HG02885 (cell line): ENCODE data around the gene BRIX1.
"Not testable (repeated sequence)": the region's sequence is repeated elsewhere in the genome, so short reads cannot be mapped to it uniquely, and the experiment has no call there.

Experiments
- ATAC-seq: cut with Tn5 transposase; IDR thresholded peaks from one replicate; pipeline ENCODE4 v1.9.1; 2021; ENCODE audit warnings: mild to moderate bottlenecking; ENCODE audit not compliant: unreplicated experiment, poor library complexity

The BRIX1 gene

DNA sequence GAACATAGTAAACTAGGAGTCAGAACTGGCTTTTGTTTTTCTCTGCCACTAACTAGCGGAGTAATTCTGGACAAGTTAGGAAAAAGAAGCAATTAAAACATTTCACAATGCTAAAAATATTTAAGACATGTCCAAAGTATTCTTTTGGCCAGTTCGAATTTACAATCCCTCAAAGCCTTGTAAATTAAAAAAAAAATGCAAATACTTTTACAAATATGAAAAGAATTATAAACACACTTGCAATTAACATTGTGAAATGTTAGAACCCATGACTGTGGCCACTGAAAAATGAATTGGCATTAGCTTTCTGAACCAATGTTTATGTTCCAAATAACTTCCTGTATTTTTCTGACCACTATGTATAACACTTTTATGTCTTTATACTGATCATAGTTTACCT, 2.4 kb upstream of the BRIX1 start:
- ATAC-seq = no peak

GRCh38 chr5:34914671-34915138, 806 bp upstream of the BRIX1 start:
- ATAC-seq = peak; percentile 19

- peak; percentile 7 for ATAC-seq
These were observed 313 bp downstream of the BRIX1 start for GRCh38 chr5:34915856-34916192.

DNA sequence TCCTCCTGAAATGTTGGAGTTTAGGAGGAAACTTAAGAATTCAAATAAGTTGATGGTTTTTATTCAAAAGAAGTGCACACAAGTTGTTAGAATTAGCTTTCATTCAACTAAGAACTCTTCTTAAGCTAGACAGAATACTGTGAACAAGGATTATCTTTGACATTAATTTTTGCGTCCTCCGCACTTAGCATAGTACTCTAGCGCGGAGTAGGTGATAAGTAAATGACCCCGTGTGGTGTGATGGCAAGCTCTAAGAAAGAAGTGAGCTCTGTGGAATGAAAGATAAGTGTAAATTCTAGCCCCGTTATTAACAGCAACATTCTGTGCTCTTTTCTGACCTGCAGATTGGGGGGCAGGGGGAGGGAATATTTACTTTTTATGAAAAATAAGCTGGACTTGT, 1.0 kb downstream of the BRIX1 start:
- no peak for ATAC-seq

- ATAC-seq = no peak
These were observed 2.5 kb downstream of the BRIX1 start for GRCh38 chr5:34918025-34918424.

GRCh38 chr5:34919077-34919476, 3.6 kb downstream of the BRIX1 start:
- ATAC-seq = no peak

- ATAC-seq = not testable (repeated sequence)
These were observed 7.7 kb downstream of the BRIX1 start for GRCh38 chr5:34923256-34923655.

GRCh38 chr5:34923694-34924461, 8.4 kb downstream of the BRIX1 start:
- peak; percentile 71 for ATAC-seq

GRCh38 chr5:34924462-34924765, 8.9 kb downstream of the BRIX1 start:
- no peak for ATAC-seq

DNA sequence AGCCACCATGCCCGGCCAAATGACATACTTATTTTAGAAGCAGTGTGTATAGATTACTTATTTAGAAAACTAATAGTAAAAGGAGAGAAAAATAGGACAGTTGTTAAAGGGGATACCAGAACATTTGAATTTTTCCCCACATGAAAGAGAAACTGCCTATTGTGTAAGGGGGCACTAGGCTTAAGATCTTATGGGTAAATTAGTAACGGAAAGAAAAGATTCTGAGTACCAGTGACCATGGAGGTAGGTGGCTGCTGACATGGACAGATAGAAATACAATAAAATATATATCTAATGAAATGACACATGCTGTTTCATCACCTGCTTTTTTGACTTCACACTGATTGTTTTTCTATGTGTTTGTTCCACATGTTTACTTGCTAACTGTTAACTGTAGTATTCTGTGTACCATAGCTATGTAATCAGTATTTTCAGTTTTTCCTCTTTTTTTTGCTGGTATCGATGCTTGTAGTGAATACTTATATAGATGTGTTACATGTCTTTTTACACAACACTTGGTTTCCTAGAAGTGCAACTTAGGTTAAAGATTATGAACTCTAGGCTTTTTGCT, 10.9 kb downstream of the BRIX1 start:
- no peak for ATAC-seq

GRCh38 chr5:34927785-34928184, 12.3 kb downstream of the BRIX1 start:
- ATAC-seq = no peak

DNA sequence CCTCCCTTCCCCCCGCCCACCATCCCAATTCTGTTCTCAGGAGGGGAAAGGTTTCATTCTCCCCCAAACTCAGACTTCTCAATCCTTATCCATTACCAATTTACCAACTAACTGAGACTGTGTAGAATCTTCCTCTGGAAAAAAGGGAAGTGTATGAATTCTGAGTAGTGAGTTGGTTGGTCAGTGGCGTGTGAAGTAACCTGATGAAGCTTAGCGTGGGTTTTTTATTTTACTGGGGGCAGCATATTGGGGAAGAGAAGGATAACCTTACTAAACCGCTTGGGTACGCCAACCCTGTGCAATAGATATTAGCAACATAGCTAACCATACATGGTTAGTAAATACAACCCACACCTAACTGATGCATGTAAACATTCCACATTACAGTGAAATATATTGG, 12.8 kb downstream of the BRIX1 start:
- ATAC-seq = no peak

DNA sequence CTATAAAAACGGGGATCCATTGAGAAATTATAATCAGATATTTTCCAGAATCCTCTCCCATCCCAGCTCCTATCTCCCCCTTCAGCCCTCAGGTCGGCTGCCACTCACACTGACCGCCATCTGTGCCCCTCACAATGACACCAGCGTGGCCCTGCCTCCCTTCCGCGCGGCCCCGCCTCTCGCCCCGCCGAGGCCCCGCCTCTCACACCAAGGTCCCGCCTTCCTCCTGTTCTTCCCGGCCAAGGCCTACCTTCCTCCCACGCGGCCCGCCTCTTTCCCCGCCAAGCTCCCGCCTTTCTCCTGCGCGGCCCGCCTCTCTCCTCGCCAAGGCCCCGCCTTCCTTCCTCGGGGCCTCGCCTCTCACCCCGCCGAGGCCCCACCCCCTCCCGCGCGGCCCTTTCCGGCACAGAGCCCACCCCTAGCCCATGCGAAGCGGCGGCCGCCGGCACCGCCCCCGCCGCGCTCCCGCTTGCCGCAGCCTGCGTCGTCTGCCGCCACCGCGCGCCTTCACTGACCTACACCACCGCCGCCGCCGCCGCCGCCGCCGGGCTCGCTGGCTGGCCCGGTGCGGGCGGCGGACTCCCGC, 13.7 kb downstream of the BRIX1 start, which contains the start of gene DNAJC21:
TSS of gene DNAJC21 (plus strand) at position 426 of the 586 bp plus-strand sequence. CDS start 261 bp downstream, outside the sequence.
- peak; percentile 85 for ATAC-seq

DNA sequence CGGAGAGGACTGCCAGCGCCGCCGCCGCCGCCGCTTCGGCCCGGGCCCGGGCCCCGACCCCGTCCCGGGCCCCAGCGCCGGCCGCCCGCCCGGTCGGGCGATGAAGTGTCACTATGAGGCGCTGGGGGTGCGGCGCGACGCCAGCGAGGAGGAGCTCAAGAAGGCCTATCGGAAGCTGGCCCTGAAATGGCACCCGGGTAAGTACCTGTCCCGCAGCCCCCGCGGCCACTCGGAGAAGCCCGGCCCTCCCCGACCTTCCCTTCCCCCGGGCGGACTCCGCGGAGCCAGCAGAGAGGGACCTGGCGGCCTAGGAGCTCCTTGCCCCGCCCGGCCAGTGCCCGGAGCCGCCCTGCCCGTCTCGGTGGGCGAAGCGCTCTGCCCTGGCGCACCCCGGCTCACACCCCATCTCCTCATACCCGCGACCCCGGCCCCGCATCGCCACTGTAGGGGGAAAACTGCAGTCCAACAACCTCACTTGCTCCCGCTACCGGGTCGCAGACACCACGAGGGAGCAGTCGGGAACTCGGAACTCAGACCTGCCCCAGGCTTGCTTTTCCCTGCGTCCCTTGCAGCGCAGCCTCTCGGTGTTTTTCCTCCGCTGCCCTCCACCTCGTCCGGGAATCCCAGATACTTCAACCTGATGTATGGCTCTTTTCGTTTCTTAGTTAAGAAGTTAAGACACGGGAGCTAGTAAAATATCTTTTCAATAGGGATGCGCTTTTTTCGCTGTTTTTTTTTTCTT, 14.4 kb downstream of the BRIX1 start:
- ATAC-seq = peak; percentile 78

- ATAC-seq = no peak
These were observed 14.9 kb downstream of the BRIX1 start for GRCh38 chr5:34930462-34930844.

DNA sequence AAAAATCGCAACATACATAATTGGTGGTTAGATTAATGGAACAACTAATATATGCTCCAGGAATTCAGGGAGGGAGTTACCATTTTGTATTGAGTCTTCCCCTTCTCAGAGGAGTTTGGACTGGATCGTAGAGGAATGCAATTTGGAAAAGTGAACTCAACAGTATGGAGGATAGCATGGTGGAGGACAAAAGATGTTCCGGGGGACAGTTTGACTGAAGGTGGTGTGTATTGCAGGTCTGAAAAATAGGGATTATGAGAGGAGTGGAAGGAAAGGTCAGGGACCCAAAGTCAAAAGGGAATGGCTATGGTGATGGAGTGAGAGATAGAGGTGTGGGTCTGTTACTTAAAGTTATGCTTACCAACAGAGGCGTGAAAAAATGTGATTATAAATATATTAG, 15.4 kb downstream of the BRIX1 start:
- ATAC-seq = no peak

- no peak for ATAC-seq
These were observed 17.4 kb downstream of the BRIX1 start for GRCh38 chr5:34932947-34933346.

- no peak for ATAC-seq
These were observed 26.4 kb downstream of the BRIX1 start for GRCh38 chr5:34941936-34942335.

GRCh38 chr5:34944044-34944443, 28.5 kb downstream of the BRIX1 start:
- no peak for ATAC-seq

GRCh38 chr5:34944460-34945047, 29.0 kb downstream of the BRIX1 start:
- ATAC-seq = no peak

- no peak for ATAC-seq
These were observed 41.8 kb downstream of the BRIX1 start for GRCh38 chr5:34957321-34957720.
